T47D (cell line): ENCODE data around the gene CLEC4M.
"Not testable (repeated sequence)": the region's sequence is repeated elsewhere in the genome, so short reads cannot be mapped to it uniquely, and the experiment has no call there.

Experiments
- DNase-seq, 2 experiments: peaks; one replicate each; pipeline versions ENCODE4 v3.0.0 to v3.0.0-alpha.2; 2011 to 2012; ENCODE audit warnings: low read depth in 1 of 2, low spot score in 1 of 2
- JUND ChIP-seq: IDR thresholded peaks from 2 replicates; pipeline ENCODE4 v1.6.1; 2012; ENCODE audit warnings: low read depth
- in situ Hi-C: cut with HindIII; loops from 2 replicates; pipeline ENCODE4 v1.10.0; 2016; ENCODE audit warnings: low sequenced_read_pairs, low pct_unique_long_range_greater_than_20kb

Gene CLEC4M

GRCh38 chr19:7787602-7788177 lies 24.6 kb downstream of the CLEC4M start:
- TF ChIP-seq JUND, result no peak
- in situ Hi-C loops, result no loop called here
- no peak for DNase-seq

DNA sequence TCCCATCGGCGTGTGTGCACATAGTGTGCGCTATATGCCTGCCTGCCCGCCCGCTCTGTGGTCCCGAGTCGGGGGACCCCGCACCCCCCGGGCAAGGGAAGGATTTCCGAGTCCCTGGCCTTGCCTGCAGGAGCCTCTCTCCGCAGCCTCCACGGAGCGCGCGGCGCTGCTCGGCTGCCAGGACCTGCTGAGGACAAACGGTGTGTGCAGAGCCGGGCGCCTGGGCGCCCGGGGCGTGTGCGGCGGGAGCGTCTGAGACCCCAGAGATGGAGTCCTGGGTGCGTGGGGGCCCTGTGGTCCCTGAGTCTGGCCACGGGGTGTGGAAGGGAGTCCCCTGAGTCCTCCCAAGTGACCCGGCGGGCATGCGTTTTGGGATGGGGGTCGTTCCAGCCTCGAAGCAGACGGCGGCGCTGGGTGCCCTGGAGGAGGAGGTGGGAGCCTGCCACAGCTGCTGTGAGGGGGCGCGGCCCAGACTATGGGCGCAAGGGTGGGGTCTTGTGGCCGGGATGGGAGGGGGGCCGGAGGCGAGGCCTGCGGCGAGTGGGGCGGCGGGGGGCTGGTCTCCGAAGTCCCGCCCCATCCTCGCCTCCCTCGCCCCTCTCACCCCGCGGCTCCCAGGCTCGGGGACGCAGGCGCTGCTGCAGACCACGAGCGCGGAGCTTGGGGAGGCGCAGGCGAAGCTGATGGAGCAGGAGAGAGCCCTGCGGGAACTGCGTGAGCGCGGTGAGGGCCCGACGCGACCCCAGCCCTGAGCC lies 25.3 kb downstream of the CLEC4M start:
- no peak for TF ChIP-seq JUND
- in situ Hi-C loops, result no loop called here
- DNase-seq, result no peak

GRCh38 chr19:7788933-7789323 lies 25.9 kb downstream of the CLEC4M start:
- in situ Hi-C loops, result no loop called here
- TF ChIP-seq JUND, result no peak
- DNase-seq, result no peak

DNA sequence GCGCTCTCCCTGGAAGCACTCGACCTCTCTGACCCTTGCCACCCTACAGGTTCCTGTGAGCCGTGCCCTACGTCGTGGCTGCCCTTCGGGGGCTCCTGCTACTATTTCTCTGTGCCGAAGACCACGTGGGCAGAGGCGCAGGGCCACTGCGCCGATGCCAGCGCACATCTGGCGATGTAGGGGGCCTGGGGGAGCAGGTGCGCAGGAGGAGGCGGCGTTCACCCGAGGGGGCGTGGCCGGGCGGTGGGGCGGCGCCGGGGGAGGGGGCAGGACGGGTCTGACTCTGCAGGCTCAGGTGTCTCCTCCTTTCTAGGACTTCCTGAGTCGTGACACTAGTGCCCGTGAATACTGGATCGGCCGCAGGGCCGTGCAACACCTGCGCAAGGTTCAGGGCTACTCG lies 26.4 kb downstream of the CLEC4M start:
- no peak for DNase-seq
- in situ Hi-C loops, result no loop called here
- TF ChIP-seq JUND, result no peak

GRCh38 chr19:7790416-7790815 lies 27.4 kb downstream of the CLEC4M start:
- DNase-seq, result no peak
- TF ChIP-seq JUND, result no peak
- in situ Hi-C loops, result no loop called here

DNA sequence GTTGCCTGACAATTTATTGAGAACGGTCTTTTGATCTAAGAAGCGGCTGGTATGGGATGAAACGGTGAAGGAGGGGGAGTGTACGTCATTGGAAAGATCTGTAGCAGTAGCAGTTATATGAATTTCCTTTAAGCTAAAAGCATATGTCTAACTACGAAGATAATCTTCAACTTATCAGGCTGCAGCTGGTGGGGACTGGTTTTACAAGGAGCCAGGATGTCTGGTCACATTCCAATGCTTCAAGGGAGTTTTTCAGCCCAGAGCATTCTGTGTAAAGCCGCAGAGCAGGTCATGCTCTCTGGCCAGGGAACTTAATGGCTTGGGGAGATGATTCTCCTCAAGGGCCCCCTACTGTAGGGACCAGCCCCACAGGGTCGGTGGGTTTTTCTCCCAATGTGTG lies 29.2 kb downstream of the CLEC4M start:
- no peak for TF ChIP-seq JUND
- DNase-seq, result peak in 1 of 2 experiments; percentile 72

DNA sequence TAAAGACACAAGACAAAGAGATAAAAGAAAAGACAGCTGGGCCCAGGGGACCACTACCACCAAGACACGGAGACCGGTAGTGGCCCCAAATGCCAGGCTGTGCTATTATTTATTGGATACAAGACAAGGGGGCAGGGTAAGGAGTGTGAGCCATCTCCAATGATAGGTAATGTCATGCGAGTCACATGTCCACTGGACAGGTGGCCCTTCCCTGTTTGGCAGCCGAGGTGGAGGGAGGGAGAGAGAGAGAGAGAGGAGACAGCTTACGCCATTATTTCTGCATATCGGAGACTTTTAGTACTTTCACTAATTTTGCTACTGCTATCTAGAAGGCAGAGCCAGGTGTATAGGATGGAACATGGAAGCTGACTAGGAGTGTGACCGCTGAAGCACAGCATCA lies 29.7 kb downstream of the CLEC4M start:
- in situ Hi-C loops, DNase-seq: not testable (repeated sequence)

More for the DNA sequence above, 29.2 kb downstream of the CLEC4M start:
- in situ Hi-C loops, result no loop called here

DNA sequence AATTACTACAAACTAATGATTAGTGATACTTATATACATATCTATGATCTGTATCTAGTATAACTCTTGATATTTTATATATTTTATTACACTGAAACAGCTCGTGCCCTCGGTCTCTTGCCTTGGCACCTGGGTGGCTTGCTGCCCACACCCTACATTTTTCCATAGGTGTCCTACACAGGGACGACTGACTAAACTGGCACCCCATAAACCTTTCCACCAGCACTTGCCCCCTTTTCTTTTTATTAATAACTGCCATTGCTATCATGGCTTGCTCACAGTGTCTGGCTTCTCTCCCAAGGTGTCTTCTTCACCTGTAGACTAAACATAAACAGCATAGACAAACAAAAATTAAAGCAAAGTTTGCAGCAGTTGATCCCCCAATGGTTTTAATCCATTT lies 30.4 kb downstream of the CLEC4M start:
- TF ChIP-seq JUND, result no peak
- in situ Hi-C loops, result no loop called here

GRCh38 chr19:7795555-7796161 lies 32.6 kb downstream of the CLEC4M start:
- no peak for DNase-seq
- TF ChIP-seq JUND, result no peak
- in situ Hi-C loops, result no loop called here

More for the DNA sequence above, 30.4 kb downstream of the CLEC4M start:
- DNase-seq, result no peak

DNA sequence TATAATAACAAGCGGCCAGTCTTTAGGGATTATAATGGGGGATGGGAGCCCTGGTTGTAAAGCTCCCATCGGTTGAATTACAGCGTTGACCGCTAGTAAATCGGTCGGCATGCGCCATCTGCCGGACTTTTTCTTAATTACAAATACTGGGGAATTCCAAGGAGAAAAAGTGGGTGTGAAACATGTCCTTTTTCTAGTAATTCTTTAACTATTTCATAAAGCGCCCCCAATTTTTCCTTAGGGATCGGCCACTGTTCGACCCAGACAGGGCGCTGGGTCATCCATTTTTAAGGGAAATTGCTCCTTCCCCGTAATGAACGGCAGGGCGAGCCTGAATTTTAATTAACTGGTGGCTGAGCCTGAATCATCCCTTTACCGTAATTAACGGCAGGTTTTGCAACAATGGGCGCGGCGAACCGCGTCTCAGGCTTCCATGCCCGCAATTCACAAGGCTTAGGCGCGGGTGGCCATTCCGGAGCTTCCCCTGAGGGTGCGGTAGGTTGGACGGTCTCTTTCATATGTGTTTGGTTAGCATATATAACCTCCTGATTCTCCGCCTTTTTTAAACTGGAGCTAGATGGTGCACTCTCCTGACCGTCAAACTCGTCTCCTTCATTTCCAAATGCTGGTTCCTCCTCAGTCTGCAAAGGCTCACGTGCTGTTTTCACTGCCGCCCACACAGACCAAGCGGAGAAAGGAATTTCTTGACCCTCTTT lies 36.8 kb downstream of the CLEC4M start:
- in situ Hi-C loops, result no loop called here
- peak in 1 of 2 experiments; percentile 76 for DNase-seq

DNA sequence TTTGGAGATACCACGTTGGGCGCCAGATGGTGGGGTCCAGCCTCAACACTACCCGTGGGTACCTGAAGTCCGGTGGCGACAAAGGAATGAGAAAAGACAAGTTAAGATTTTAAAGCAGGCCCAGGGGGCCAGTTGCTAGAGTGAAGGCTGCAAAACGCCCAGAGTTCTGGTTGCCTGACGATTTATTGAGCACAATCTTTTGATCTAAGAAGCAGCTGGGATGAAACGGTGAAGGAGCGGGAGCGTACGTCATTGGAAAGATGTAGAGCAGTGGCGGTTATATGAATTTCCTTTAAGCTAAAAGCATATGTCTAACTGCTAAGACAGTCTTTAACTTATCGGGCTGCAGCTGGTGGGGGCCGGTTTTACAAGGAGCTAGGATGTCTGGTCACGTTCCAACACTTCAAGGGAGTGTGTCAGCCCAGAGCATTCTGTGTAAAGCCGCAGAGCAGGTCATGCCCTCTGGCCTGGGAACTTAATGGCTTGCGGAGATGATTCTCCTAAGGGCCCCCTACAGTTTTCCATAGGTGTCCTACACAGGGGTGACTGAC lies 38.1 kb downstream of the CLEC4M start:
- TF ChIP-seq JUND, result no peak
- in situ Hi-C loops, result no loop called here
- DNase-seq, result no peak

More for the DNA sequence above, 36.8 kb downstream of the CLEC4M start:
- no peak for TF ChIP-seq JUND

DNA sequence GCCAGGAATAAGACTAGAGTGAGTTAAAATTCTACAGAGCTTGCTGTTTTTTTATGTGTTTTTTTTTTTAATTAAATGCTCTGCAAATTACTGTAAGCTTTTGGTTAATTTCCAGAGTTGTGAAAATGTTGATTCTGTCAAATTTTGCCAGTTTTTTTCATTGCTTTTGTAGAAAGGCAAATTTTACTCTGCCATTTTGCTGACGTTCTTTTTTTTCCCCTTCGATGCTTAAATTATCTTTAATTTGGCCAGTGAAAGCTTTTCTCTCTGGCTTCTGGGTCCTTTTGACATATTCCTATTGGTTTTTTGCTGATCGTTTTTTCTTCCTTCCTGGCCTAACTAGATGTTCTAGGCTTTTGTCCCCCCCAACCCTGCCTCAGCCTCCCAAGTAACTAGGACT lies 43.2 kb downstream of the CLEC4M start:
- no peak for DNase-seq
- TF ChIP-seq JUND, result no peak

More for the DNA sequence above, 43.2 kb downstream of the CLEC4M start:
- in situ Hi-C loops, result no loop called here
